Mammary epithelial cell (primary cell): ENCODE data around the gene GARIN5B.

ENCODE experiments used
- CTCF ChIP-seq, 2 donors: IDR thresholded peaks in 1 of 2; conservative IDR thresholded peaks in 1 of 2; 2 replicates each; pipeline ENCODE4 v1.5.1; 2011 to 2012; ENCODE audit warnings: inconsistent platforms in 2 of 2, low read length in 2 of 2, mild to moderate bottlenecking in 2 of 2, control low read depth in 1 of 2, low read depth in 1 of 2; ENCODE audit not compliant: insufficient read depth in 1 of 2; ENCODE audit errors: extremely low read depth in 1 of 2
- EZH2 ChIP-seq: IDR thresholded peaks from 2 replicates; pipeline ENCODE4 v1.6.1; 2012; ENCODE audit warnings: low read length, inconsistent platforms, borderline replicate concordance

GRCh38 chr19:55336101-55336500, 27.0 kb downstream of the GARIN5B start:
- TF ChIP-seq CTCF (conservative IDR thresholded peaks at IDR 0.05 in 1 of 2, IDR thresholded peaks at IDR 0.05 in 1 of 2; ENCODE audit: extremely low read depth in 1 of 2, insufficient read depth in 1 of 2, low read depth in 1 of 2, low read length in 2 of 2) (no peak), EZH2 (no peak)
